Measurements from ENCODE around the gene HID1.
"Not testable (repeated sequence)": the region's sequence is repeated elsewhere in the genome, so short reads cannot be mapped to it uniquely, and the experiment has no call there.

HID1 gene

GRCh38 chr17:74970395-74970794, 2.2 kb downstream of the HID1 start:
- DNase-seq (ENCODE audit: low read depth) = no peak

GRCh38 chr17:74969501-74969900, 3.1 kb downstream of the HID1 start:
- DNase-seq (ENCODE audit: low read depth) = not testable (repeated sequence)

DNA sequence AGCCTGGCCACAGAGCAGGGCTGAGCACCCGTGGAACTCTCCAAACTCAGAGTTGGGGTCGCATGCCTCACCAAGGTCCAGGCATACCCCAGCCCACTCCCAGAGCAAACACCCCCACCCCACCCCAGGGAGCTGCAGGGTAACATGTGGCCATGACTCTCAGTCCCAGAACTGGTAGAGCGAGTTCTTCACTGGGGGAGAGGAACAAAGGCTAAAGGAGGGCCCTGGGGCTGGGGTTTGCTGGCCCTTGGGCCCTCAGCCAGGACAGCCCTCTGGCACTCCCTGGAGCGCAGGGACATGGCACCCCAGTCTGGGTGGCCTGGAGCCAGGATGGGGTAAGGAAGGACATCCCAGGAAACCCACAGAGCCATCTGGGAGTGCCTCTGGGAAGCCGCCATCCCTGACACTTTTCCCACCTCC, 4.2 kb downstream of the HID1 start:
- DNase-seq (ENCODE audit: low read depth) = no peak

DNA sequence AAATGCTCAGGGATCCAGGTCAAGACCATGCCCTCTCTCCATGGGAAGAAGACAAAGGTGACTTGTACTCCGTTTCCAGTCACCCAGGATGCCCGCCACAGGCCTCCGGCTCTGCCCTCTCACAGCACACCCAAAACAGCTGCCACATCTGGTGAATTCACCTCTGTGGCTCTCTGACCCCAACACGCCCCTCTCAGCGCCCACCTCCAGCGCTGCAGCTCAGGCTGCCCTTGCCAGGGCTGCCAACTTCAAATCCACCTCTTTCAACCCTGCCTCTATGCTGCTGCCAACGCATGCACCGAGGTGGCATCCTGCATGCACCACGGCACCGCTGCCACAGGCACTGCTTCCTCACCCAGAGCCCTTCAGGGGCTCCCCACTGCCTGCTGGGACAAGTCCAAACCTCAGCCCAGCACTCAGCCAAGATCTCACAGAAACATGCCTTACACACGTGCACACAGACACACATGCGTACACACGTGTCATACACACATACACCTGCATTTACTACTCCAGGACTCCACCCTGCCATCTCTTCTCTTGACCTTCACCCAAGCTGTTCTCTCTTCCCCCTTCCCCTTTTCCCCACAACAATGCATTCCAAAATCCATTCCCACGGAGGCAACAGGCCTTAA, 7.5 kb downstream of the HID1 start:
- no peak for DNase-seq (ENCODE audit: low read depth)

DNA sequence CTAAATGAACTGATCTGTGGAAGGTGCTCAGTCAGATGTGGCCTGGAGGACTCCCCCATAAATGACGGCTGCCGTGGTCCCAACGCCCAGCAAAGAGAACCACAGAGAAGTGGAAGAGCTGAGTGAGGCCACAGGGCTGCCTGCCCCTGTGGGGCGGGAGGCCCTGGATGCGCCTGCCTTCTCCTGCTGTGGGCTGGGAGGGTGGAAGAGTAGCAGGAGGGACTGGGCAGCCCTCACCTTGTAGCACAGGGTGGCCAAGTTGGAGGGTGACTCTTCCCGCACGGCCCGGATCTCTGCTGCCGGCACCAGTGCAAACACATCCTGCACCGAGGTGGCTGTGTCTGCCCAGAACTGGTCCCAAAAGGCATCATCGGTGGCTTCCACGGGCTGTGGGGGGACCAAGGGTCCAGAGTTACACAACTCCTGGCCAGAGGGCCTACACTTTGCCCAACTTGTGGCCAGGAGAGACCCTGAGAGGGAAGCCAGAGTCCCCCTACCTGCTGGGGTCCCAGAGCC, 8.3 kb downstream of the HID1 start:
- DNase-seq (ENCODE audit: low read depth) = no peak

- no peak for DNase-seq (ENCODE audit: low read depth)
Measured at GRCh38 chr17:74963656-74964055, 8.9 kb downstream of the HID1 start.

DNA sequence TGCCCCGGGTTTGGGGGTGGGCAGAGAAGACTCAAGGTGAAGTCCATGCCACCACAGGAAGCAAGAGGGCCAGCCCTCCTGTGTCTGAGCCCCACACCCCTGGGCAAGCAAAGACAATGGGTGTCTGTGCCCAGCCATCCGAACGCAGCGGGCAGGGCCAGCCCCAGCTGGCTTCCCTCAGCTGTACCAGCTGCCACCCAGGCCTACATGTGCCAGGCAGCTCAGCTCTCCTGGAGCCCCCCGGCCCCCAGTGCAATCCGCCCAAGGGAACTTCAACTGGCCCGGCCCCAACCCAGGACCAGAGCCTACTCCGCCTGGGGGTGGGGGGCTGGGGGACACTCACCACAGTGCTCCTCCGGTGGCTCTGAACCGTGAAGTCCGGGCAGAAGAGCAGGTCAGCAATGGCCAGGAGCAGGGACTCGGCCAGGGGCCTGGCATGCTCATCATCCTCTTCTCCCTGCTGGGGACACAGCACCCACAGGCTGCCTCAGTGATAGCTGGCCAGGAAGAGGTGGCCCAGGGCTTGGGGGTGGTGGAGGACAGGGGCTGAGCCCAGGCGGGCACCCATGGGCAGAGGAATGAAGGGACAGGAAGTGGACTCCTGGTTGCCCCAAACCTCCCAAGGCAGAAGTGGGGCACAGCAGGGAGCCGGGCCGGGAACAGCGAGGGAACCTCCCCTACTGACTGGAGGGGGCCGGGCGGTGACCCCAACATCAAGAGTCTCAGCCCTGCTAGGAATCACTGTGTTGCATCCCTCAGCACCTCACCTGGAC, 9.8 kb downstream of the HID1 start:
- no peak for DNase-seq (ENCODE audit: low read depth)

- DNase-seq (ENCODE audit: low read depth) = peak; percentile 24
Measured at GRCh38 chr17:74961657-74962350, 10.8 kb downstream of the HID1 start.

- DNase-seq (ENCODE audit: low read depth) = no peak
Measured at GRCh38 chr17:74960570-74961342, 11.8 kb downstream of the HID1 start.

DNA sequence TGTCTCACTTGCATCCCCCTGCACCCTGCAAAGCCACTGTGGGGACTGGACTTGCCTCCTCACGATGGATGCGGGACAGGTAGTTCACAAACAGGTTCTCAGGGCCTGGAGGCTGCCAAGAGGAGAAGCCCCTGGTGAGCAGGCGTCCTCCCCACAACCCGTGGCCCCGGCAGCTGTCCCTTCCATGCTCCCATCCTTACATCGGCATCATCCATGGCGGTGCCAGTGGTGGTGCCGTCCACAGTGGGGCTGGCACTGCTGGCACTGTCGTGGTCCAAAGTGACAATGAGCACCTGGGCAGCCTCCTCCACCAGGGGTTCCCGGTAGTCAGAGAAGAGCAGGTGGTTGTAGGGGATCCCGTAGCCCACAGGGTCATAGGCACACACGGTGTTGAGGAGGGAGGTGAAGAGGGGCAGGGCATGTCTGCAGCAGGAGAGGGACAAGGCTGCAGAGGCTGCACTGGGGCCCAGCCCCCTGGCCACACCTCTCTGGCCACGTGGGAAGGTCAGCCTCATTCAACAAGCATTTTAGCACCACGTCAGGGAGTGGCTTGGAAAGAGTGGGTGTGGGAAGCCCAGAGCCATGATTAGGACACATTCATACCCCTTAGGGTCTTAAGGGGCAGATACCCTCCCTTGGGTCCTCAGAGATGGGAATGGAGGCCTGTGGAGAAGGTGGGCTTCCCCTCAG, 12.6 kb downstream of the HID1 start:
- no peak for DNase-seq (ENCODE audit: low read depth)

DNA sequence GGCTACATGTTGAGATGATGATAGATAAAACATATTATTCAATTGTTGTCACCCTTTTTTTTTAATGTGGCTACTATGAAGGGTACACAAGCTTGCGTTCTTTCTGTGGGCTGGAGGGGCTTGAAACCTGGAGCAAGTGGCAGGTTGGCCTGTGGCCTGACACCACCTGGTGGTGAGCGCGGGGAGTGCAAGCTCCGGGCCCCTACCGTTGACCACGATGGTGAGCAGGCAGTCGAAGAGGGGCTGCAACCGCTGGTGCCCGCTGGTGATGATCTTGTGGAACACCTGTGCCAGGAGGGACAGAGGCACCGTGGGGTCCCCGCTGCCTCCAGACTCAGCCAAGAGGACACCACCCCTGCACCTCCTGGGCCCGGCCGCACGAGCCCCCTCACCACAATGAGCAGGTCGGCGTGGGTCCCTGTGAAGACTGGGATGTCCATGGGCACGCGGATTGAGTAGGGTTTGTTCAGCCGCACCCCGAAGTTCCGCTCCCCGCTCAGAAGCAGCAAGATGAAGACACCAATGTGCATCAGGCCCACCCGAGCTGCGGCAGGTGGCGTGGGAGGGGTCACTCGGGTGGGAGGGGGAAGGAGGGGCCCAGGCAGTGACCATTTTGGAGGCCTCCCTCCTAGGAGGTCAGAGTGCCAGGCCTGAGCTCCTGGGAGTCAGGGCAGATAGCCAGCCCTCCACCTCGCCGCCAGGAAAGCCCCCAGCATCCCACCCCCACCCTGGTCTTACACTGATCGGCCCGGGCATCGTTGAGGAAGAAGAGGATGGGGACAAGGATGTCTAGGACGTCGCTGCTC, 14.4 kb downstream of the HID1 start:
- no peak for DNase-seq (ENCODE audit: low read depth)

DNA sequence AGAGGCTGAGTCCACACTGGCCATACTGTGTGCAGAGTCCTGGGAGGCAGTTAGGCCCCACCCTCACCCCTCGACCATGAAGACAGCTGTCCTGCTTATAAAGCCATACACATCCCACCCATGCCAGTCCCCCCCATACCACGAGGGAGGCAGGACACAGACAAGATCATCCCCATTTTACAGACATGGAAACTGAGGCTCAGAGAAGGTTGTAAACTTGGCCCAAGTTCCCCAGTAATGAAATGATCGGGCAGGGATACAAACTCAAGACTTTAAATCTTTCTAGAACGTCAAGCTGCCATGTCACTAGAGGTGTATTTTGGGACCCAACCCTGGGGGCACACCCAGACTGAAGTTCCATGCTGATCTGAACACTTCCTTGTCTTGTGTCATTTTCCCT, 16.5 kb downstream of the HID1 start:
- DNase-seq (ENCODE audit: low read depth) = no peak

GRCh38 chr17:74954665-74955421, 17.7 kb downstream of the HID1 start:
- no peak for DNase-seq (ENCODE audit: low read depth)

- no peak for DNase-seq (ENCODE audit: low read depth)
Measured at GRCh38 chr17:74954115-74954514, 18.4 kb downstream of the HID1 start.

- DNase-seq (ENCODE audit: low read depth) = no peak
Measured at GRCh38 chr17:74953134-74953687, 19.3 kb downstream of the HID1 start.

- DNase-seq (ENCODE audit: low read depth) = no peak
Measured at GRCh38 chr17:74952431-74953133, 20.0 kb downstream of the HID1 start.

GRCh38 chr17:74951680-74952421, 20.7 kb downstream of the HID1 start:
- no peak for DNase-seq (ENCODE audit: low read depth)

DNA sequence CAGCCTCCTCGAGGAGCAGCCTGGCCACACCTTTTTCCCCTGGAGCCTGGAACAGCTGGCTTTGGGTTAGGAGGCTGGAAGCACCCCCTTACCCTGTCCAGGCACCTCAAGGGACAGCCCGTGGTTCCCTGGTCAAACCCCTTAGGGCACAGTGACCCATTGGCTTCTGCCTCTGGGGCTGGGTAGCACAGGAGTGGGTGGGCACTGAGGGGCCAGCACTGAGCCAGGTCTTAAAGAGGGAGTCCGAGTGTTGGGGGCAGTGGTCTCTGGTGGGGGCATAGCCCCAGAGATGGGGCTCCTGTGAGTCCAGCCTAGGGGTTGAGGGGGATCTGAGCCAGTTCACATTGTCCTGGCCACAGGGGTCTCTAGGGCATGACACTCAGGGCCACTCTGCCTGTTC, 21.5 kb downstream of the HID1 start:
- DNase-seq (ENCODE audit: low read depth) = no peak

Data from HS-27A (cell line).